Esophagus muscularis mucosa (tissue), 4 donors: ENCODE data around the gene STRIP2. TPM values are rescaled to one million over a fixed set of nuclear protein-coding genes. Genes with fewer than 3 reads are reported as not detected.

Experiments used
- DNase-seq: peaks from one replicate; pipeline ENCODE4 v3.0.0-alpha.2; 2017; ENCODE audit errors: extremely low spot score
- H3K27ac ChIP-seq, 4 donors: fragments of 200-600 bp; sonication (generic); replicated peaks in 1 of 4; 1 replicate in 3 of 4; 2 replicates in 1 of 4; pipeline ENCODE4 v1.5.1; 2016 to 2019; ENCODE audit warnings: mild to moderate bottlenecking in 1 of 4
- H3K27me3 ChIP-seq, 4 donors: fragments of 200-600 bp; sonication (generic); one replicate each; pipeline versions ENCODE4 v1.5.1 to v1.6.0; 2016 to 2019
- H3K36me3 ChIP-seq, 4 donors: fragments of 200-600 bp; sonication (generic); one replicate each; pipeline ENCODE4 v1.5.1; 2016 to 2019
- H3K4me1 ChIP-seq, 4 donors: fragments of 200-600 bp; sonication (generic); one replicate each; pipeline ENCODE4 v1.5.1; 2016 to 2019
- H3K4me3 ChIP-seq, 4 donors: fragments of 200-600 bp; sonication (generic); 1 replicate in 2 of 4; 2 replicates in 2 of 4; pipeline ENCODE4 v1.5.1; 2016 to 2019; ENCODE audit warnings: mild to moderate bottlenecking in 4 of 4, moderate library complexity in 1 of 4
- H3K9me3 ChIP-seq, 4 donors: fragments of 200-600 bp; sonication (generic); 1 replicate in 3 of 4; 2 replicates in 1 of 4; pipeline ENCODE4 v1.5.1; 2016 to 2019
- CTCF ChIP-seq, 3 experiments: fragments of 200-600 bp in 2 of 3; fragments of 450-650 bp in 1 of 3; sonication (generic) in 2 of 3; IDR thresholded peaks; one replicate each; pipeline ENCODE4 v1.5.1; 2017 to 2019; ENCODE audit warnings: antibody characterized with exemption in 3 of 3, mild to moderate bottlenecking in 2 of 3, moderate library complexity in 1 of 3
- EP300 ChIP-seq: sonication (generic); formaldehyde crosslinking; IDR thresholded peaks from one replicate; pipeline ENCODE4 v1.6.1; 2017; ENCODE audit warnings: antibody characterized with exemption
- POLR2A ChIP-seq: fragments of 450-650 bp; IDR thresholded peaks from one replicate; pipeline ENCODE4 v1.6.1; 2017; ENCODE audit warnings: antibody characterized with exemption, moderate library complexity, mild to moderate bottlenecking, low read depth
- POLR2AphosphoS5 ChIP-seq, 2 donors: sonication (generic); formaldehyde crosslinking; IDR thresholded peaks; one replicate each; pipeline ENCODE4 v1.6.1; 2017; ENCODE audit warnings: antibody characterized with exemption in 2 of 2
- WGBS: methylation state at CpG from one replicate; pipeline ENCODE4 v1.1.5; 2018; 5-methylcytosine and 5-hydroxymethylcytosine counted together
- intact Hi-C: fragments of 100-400 bp; cut with DNase I; formaldehyde crosslinking; loops from one replicate; pipeline ENCODE4 v1.15.1; 2023
- total RNA-seq, 4 donors: library from RNA; depleted of rRNA; stranded (reverse); fragments of >200 nt; gene quantifications; one replicate each; pipeline versions ENCODE4 v1.1.0 to v1.2.1, GENCODE V29; 2016

Gene STRIP2
- total RNA-seq, 4 donors from 2014 or later, result 1.1 to 2.1 (median 1.9) TPM

GRCh38 chr7:129497156-129497555 is 62.9 kb downstream of the STRIP2 start:
- H3K4me3 ChIP-seq, result no peak overlapping the region
- intact Hi-C loops, result loop anchor here (10.0 kb wide), 1 partner anchor 138 kb away; no protein-coding TSS in a partner anchor
- peaks cover 0 to 7% (median 6%) of the 10 kb centered on the region in 4 donors for H3K4me1 ChIP-seq
- H3K27ac ChIP-seq, result no peak overlapping the region
- WGBS, result 91% methylated on average over 4 of the region's 4 CpGs
- H3K9me3 ChIP-seq, result no peaks in the 10 kb centered on the region
- peaks cover 0 to 3% (median 0%) of the 10 kb centered on the region in 4 donors for H3K27me3 ChIP-seq
- TF ChIP-seq POLR2AphosphoS5 (IDR thresholded peaks at IDR 0.05) (no peak), CTCF (IDR thresholded peaks at IDR 0.05) (no peak), POLR2A (no peak), EP300 (no peak)
- no peaks in the 10 kb centered on the region for H3K36me3 ChIP-seq
- no peak for DNase-seq

- Histone ChIP-seq H3K4me3 (no peak overlapping the region), H3K27ac (no peak overlapping the region), H3K36me3 (no peaks in the 10 kb centered on the region), H3K9me3 (no peaks in the 10 kb centered on the region), H3K27me3 (peaks cover 0 to 9% (median 0%) of the 10 kb centered on the region in 4 donors), H3K4me1 (peaks cover 0 to 16% (median 13%) of the 10 kb centered on the region in 4 donors)
- intact Hi-C loops, result loop anchor here (10.0 kb wide), 1 partner anchor 137 kb away; no protein-coding TSS in a partner anchor
- no peak for TF ChIP-seq POLR2A
- TF ChIP-seq EP300, result no peak
- TF ChIP-seq POLR2AphosphoS5 (IDR thresholded peaks at IDR 0.05), result no peak
- DNase-seq, result no peak
- WGBS, result 100% methylated on average over 1 of the region's 1 CpG
Observed at GRCh38 chr7:129498021-129498420, 63.8 kb downstream of the STRIP2 start.

GRCh38 chr7:129499999-129500398 is 65.8 kb downstream of the STRIP2 start:
- Histone ChIP-seq H3K27me3 (peaks cover 0 to 9% (median 0%) of the 10 kb centered on the region in 4 donors), H3K36me3 (no peaks in the 10 kb centered on the region), H3K9me3 (no peaks in the 10 kb centered on the region), H3K4me1 (peaks cover 0 to 21% (median 15%) of the 10 kb centered on the region in 4 donors), H3K27ac (no peak overlapping the region), H3K4me3 (no peak overlapping the region)
- no peak for TF ChIP-seq EP300
- TF ChIP-seq POLR2A, result no peak
- no peak for TF ChIP-seq POLR2AphosphoS5 (IDR thresholded peaks at IDR 0.05)
- no peak for TF ChIP-seq CTCF (IDR thresholded peaks at IDR 0.05)
- intact Hi-C loops, result loop anchor here (10.0 kb wide), 1 partner anchor 135 kb away; no protein-coding TSS in a partner anchor
- DNase-seq, result no peak
- WGBS, result 90% methylated on average over 6 of the region's 6 CpGs

GRCh38 chr7:129501760-129502707 is 67.8 kb downstream of the STRIP2 start, which contains the start of gene SMKR1:
SMKR1 (plus strand) TSS chr7:129502531; CDS start chr7:129502825, 294 bp downstream.
- Histone ChIP-seq H3K4me3 (peak within 1 kb of the TSS; percentile 54 to 74 (median 63)), H3K9me3 (no peaks in the 10 kb centered on the region), H3K36me3 (no peaks in the 10 kb centered on the region), H3K27ac (peak within 1 kb of the TSS in 1 of 4 donors; percentile 28), H3K4me1 (peaks cover 0 to 21% (median 15%) of the 10 kb centered on the region in 4 donors), H3K27me3 (peaks cover 0 to 9% (median 0%) of the 10 kb centered on the region in 4 donors)
- intact Hi-C loops, result no loop called here
- DNase-seq, result no peak
- WGBS, result 20% methylated on average over 29 of the region's 89 CpGs
- TF ChIP-seq POLR2A (no peak), CTCF (IDR thresholded peaks at IDR 0.05) (no peak), POLR2AphosphoS5 (IDR thresholded peaks at IDR 0.05) (no peak), EP300 (no peak)
